ENCODE data around the gene DCAF7.

The DCAF7 gene

GRCh38 chr17:63544467-63545301, 5.6 kb upstream of the DCAF7 start:
- no peak for DNase-seq (ENCODE audit: low spot score)

- DNase-seq (ENCODE audit: low spot score) = no peak
Observed at GRCh38 chr17:63546308-63547082, 3.8 kb upstream of the DCAF7 start.

GRCh38 chr17:63547083-63547523, 3.2 kb upstream of the DCAF7 start:
- no peak for DNase-seq (ENCODE audit: low spot score)

GRCh38 chr17:63549289-63549945, 860 bp upstream of the DCAF7 start:
- DNase-seq (ENCODE audit: low spot score) = no peak

GRCh38 chr17:63550817-63551639, 751 bp downstream of the DCAF7 start:
- DNase-seq (ENCODE audit: low spot score) = peak; percentile 21

- peak; percentile 3 for DNase-seq (ENCODE audit: low spot score)
Observed at GRCh38 chr17:63552211-63552610, 1.9 kb downstream of the DCAF7 start.

- DNase-seq (ENCODE audit: low spot score) = no peak
Observed at GRCh38 chr17:63555500-63556156, 5.4 kb downstream of the DCAF7 start.

- DNase-seq (ENCODE audit: low spot score) = no peak
Observed at GRCh38 chr17:63557416-63557815, 7.1 kb downstream of the DCAF7 start.

GRCh38 chr17:63558441-63558840, 8.2 kb downstream of the DCAF7 start:
- DNase-seq (ENCODE audit: low spot score) = no peak

- no peak for DNase-seq (ENCODE audit: low spot score)
Observed at GRCh38 chr17:63561819-63562218, 11.5 kb downstream of the DCAF7 start.

- DNase-seq (ENCODE audit: low spot score) = no peak
Observed at GRCh38 chr17:63563339-63563738, 13.1 kb downstream of the DCAF7 start.

- DNase-seq (ENCODE audit: low spot score) = no peak
Observed at GRCh38 chr17:63564562-63564961, 14.3 kb downstream of the DCAF7 start.

- DNase-seq (ENCODE audit: low spot score) = no peak
Observed at GRCh38 chr17:63567229-63567628, 17.0 kb downstream of the DCAF7 start.

- DNase-seq (ENCODE audit: low spot score) = no peak
Observed at GRCh38 chr17:63568563-63568962, 18.3 kb downstream of the DCAF7 start.

- DNase-seq (ENCODE audit: low spot score) = peak; percentile 64
Observed at GRCh38 chr17:63571632-63572310, 21.5 kb downstream of the DCAF7 start.

GRCh38 chr17:63573634-63574033, 23.4 kb downstream of the DCAF7 start:
- DNase-seq (ENCODE audit: low spot score) = peak; percentile 22

GRCh38 chr17:63578027-63578768, 27.9 kb downstream of the DCAF7 start:
- DNase-seq (ENCODE audit: low spot score) = no peak

- no peak for DNase-seq (ENCODE audit: low spot score)
Observed at GRCh38 chr17:63578769-63579111, 28.5 kb downstream of the DCAF7 start.

- DNase-seq (ENCODE audit: low spot score) = no peak
Observed at GRCh38 chr17:63579633-63580032, 29.4 kb downstream of the DCAF7 start.

GRCh38 chr17:63587770-63588169, 37.5 kb downstream of the DCAF7 start:
- no peak for DNase-seq (ENCODE audit: low spot score)

All from GM03348 (cell line).